ENCODE data around the gene ADGRL3. TPM values are rescaled to one million over a fixed set of nuclear protein-coding genes. Genes with fewer than 3 reads are reported as not detected.

ADGRL3 gene
- total and polyA plus RNA-seq, 4 donors: 0.39 to 59.9 (median 2.9) TPM

DNA sequence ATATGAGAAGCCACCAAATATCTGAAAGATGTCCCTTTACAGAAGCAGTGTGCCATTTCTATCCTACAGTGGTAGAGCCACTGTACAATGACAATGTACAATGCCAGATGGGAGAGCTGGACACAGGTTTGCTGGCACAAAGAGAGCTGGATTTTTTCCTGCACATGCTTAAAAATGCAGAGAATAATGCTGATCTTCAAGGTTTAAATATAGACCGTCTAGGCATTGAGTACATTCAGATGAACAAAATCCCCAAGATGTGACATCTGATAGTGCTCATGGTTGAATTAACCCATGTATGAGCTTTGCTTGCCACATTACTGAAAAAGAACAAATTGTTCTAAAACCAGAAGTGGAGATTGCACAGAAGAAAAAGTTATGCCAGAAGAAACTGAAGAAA is 11.7 kb downstream of the ADGRL3 start:
- Histone ChIP-seq H3K4me3 (no peak overlapping the region), H3K27me3 (ENCODE audit: control insufficient read depth in 3 of 3, insufficient read depth in 3 of 3, low read length in 2 of 3) (no peaks in the 10 kb centered on the region), H3K27ac (ENCODE audit: low read depth in 1 of 2, low read length in 1 of 2) (no peak overlapping the region), H3K4me1 (ENCODE audit: control insufficient read depth in 5 of 5, insufficient read depth in 5 of 5, low read length in 5 of 5) (peaks cover 0 to 7% (median 0%) of the 10 kb centered on the region in 5 donors), H3K9me3 (ENCODE audit: control insufficient read depth in 4 of 4, insufficient read depth in 3 of 4, low read length in 3 of 4) (no peaks in the 10 kb centered on the region), H3K9ac (ENCODE audit: insufficient read depth in 1 of 2, low read length in 2 of 2) (no peak overlapping the region), H3K36me3 (ENCODE audit: control insufficient read depth in 4 of 4, insufficient read depth in 4 of 4, low read length in 4 of 4) (no peaks in the 10 kb centered on the region)
- DNase-seq: no peak
- no peak for ATAC-seq (ENCODE audit: insufficient read depth, low FRiP score)
- TF ChIP-seq, protein P1, sequence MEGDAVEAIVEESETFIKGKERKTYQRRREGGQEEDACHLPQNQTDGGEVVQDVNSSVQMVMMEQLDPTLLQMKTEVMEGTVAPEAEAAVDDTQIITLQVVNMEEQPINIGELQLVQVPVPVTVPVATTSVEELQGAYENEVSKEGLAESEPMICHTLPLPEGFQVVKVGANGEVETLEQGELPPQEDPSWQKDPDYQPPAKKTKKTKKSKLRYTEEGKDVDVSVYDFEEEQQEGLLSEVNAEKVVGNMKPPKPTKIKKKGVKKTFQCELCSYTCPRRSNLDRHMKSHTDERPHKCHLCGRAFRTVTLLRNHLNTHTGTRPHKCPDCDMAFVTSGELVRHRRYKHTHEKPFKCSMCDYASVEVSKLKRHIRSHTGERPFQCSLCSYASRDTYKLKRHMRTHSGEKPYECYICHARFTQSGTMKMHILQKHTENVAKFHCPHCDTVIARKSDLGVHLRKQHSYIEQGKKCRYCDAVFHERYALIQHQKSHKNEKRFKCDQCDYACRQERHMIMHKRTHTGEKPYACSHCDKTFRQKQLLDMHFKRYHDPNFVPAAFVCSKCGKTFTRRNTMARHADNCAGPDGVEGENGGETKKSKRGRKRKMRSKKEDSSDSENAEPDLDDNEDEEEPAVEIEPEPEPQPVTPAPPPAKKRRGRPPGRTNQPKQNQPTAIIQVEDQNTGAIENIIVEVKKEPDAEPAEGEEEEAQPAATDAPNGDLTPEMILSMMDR (IDR thresholded peaks at IDR 0.05; ENCODE audit: control extremely low read depth, extremely low read depth): no peak
- 77 to 83% methylated on average over 1 of the region's 1 CpG for WGBS, 2 donors

DNA sequence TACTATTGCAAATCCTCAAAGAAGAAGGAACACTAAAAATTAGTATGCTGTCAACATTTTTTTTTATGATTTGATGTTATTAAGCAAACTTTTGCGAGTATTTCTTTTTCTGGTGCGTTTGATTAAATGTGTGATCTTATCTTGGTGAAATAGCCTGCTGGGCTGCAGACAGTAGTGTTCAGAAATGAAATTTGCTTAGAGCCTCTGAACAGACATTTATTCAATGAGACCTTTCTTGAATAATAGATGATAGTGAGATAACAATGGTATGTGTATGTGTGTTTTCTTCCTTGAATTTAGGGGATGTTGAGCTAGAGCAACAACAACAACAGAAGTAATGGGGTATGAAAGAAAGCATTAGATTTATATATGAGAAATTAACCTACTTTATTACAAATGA is 12.7 kb downstream of the ADGRL3 start:
- no peak overlapping the region for H3K9ac ChIP-seq (ENCODE audit: insufficient read depth in 1 of 2, low read length in 2 of 2)
- no peak overlapping the region for H3K4me3 ChIP-seq
- no peak overlapping the region for H3K27ac ChIP-seq (ENCODE audit: low read depth in 1 of 2, low read length in 1 of 2)
- ATAC-seq (ENCODE audit: insufficient read depth, low FRiP score) (no peak), DNase-seq (no peak)
- H3K4me1 ChIP-seq (ENCODE audit: control insufficient read depth in 5 of 5, insufficient read depth in 5 of 5, low read length in 5 of 5): peaks cover 0 to 7% (median 0%) of the 10 kb centered on the region in 5 donors
- 78 to 86% methylated on average over 2 of the region's 2 CpGs for WGBS, 2 donors
- H3K27me3 ChIP-seq (ENCODE audit: control insufficient read depth in 3 of 3, insufficient read depth in 3 of 3, low read length in 2 of 3): no peaks in the 10 kb centered on the region
- TF ChIP-seq, protein P1 (IDR thresholded peaks at IDR 0.05; ENCODE audit: control extremely low read depth, extremely low read depth): no peak
- no peaks in the 10 kb centered on the region for H3K9me3 ChIP-seq (ENCODE audit: control insufficient read depth in 4 of 4, insufficient read depth in 3 of 4, low read length in 3 of 4)
- no peaks in the 10 kb centered on the region for H3K36me3 ChIP-seq (ENCODE audit: control insufficient read depth in 4 of 4, insufficient read depth in 4 of 4, low read length in 4 of 4)

DNA sequence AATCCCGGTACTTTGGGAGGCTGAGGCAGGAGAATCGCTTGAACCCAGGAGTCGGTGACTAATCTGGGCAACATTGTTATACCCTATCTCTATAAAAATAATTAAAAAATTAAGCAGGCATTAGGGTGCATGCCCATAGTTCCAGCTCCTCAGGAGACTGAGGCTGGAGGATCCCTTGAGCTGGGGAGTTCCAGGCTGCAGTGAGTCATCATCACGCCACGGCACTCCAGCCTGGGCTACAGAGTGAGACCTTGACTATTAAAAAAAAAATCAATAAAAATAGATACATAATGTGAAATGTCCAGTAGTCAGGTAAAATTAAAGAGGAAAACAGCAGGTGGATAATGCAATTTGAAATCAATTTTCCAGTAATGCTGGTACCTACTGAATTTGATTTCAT is 14.6 kb downstream of the ADGRL3 start:
- no peak for ATAC-seq (ENCODE audit: insufficient read depth, low FRiP score)
- TF ChIP-seq, protein P1 (IDR thresholded peaks at IDR 0.05; ENCODE audit: control extremely low read depth, extremely low read depth): no peak
- WGBS, 2 donors: 88 to 94% methylated on average over 5 of the region's 5 CpGs

DNA sequence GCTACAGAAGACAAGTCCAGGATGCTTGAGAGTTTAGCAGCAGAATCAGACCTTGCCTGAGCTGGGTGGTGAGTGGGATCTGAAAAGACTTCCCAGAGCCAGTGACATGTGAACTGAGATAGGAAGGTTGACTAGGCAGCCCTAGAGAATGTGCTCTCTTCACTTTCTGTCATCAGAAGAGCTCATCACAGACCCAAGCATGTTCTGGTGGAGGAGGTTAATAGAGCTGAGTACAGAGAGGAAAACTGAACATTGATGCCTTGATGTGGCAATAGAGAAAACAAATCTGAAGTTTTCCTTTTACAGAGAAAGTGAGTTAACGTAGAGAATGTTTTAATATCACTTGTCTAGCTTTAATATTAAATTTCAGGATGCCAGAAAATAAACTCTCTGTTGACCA is 17.1 kb downstream of the ADGRL3 start:
- Histone ChIP-seq H3K4me3 (no peak overlapping the region), H3K9me3 (ENCODE audit: control insufficient read depth in 4 of 4, insufficient read depth in 3 of 4, low read length in 3 of 4) (no peaks in the 10 kb centered on the region), H3K9ac (ENCODE audit: insufficient read depth in 1 of 2, low read length in 2 of 2) (no peak overlapping the region), H3K27ac (ENCODE audit: low read depth in 1 of 2, low read length in 1 of 2) (no peak overlapping the region), H3K4me1 (ENCODE audit: control insufficient read depth in 5 of 5, insufficient read depth in 5 of 5, low read length in 5 of 5) (peaks cover 0 to 12% (median 0%) of the 10 kb centered on the region in 5 donors), H3K27me3 (ENCODE audit: control insufficient read depth in 3 of 3, insufficient read depth in 3 of 3, low read length in 2 of 3) (no peaks in the 10 kb centered on the region), H3K36me3 (ENCODE audit: control insufficient read depth in 4 of 4, insufficient read depth in 4 of 4, low read length in 4 of 4) (no peaks in the 10 kb centered on the region)
- no peak for ATAC-seq (ENCODE audit: insufficient read depth, low FRiP score)
- 87 to 91% methylated on average over 1 of the region's 1 CpG for WGBS, 2 donors
- DNase-seq: no peak
- TF ChIP-seq, protein P1 (IDR thresholded peaks at IDR 0.05; ENCODE audit: control extremely low read depth, extremely low read depth): no peak

More for the DNA sequence above, 14.6 kb downstream of the ADGRL3 start:
- Histone ChIP-seq H3K36me3 (ENCODE audit: control insufficient read depth in 4 of 4, insufficient read depth in 4 of 4, low read length in 4 of 4) (no peaks in the 10 kb centered on the region), H3K9me3 (ENCODE audit: control insufficient read depth in 4 of 4, insufficient read depth in 3 of 4, low read length in 3 of 4) (no peaks in the 10 kb centered on the region), H3K27me3 (ENCODE audit: control insufficient read depth in 3 of 3, insufficient read depth in 3 of 3, low read length in 2 of 3) (no peaks in the 10 kb centered on the region), H3K4me3 (no peak overlapping the region), H3K9ac (ENCODE audit: insufficient read depth in 1 of 2, low read length in 2 of 2) (no peak overlapping the region), H3K4me1 (ENCODE audit: control insufficient read depth in 5 of 5, insufficient read depth in 5 of 5, low read length in 5 of 5) (peaks cover 0 to 7% (median 0%) of the 10 kb centered on the region in 5 donors), H3K27ac (ENCODE audit: low read depth in 1 of 2, low read length in 1 of 2) (no peak overlapping the region)
- DNase-seq: no peak
